GM18499 (cell line): Measurements from ENCODE around the gene AFAP1L2.
"Not testable (repeated sequence)": the region's sequence is repeated elsewhere in the genome, so short reads cannot be mapped to it uniquely, and the experiment has no call there.

ENCODE experiments used
- ATAC-seq: cut with Tn5 transposase; IDR thresholded peaks from one replicate; pipeline ENCODE4 v1.9.1; 2021; ENCODE audit warnings: moderate number of reproducible peaks; ENCODE audit not compliant: insufficient read depth, unreplicated experiment

Gene AFAP1L2

DNA sequence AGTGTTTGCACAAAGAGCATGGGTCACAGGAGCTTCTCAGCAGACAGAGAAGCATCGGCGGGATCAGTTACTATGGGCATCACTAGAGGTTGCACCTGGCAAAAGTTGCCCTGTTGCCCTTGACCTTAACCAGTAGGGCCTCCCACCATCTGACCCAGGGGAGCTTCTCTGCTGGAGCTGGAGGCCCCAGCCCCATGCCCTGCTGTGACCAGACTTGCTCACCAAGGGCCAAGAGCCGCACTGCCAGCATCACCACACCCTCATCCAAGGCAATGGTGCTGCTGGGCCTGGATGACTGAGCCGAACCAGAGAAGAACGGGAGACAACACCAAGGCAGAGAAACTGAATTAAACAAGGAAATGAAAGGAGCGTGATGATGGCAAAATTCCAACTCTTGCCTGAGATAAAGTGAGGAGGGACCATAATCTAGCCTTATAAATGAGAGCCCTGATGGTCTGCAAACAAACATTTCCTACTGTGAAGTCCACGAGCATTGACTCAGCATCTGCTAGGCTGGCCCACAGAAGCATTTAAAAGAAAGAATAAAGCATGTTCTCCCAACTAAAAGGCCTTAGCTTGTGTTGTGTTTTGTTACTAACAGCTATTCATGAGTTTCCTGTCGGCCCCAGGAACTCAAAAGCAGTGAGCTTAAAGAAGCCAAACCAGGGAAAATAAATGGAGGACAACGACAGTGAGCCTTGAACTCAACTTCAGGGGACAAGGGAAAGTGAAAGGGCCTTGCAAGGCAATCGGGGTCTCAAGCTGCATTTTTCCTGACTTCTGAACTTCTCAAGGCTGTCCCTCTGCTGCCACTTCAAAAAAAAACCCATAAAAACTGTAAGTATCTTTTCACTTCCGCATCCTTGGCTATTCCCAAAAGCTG is 60.4 kb downstream of the AFAP1L2 start:
- ATAC-seq = no peak

- ATAC-seq = no peak
These were observed 61.3 kb downstream of the AFAP1L2 start for GRCh38 chr10:114342976-114343375.

DNA sequence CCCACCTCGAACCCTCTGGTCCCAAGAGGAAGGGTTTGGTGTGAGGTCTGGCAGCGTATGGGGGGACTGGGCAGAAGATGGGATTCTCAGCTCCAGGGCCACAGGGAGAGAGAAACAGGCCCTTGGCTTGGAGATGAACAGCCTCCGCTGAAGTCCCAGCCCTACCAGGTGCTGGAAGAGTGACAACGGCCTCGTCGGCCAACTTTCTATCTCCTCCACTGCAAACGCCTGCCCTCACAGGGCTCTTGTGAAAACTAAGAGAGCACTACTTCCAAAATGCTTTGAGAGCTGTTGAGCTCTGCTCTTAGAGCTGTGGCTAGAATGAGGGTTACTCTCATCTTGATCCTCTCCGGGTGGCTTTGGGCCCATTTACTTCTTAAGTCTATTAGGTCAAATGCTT is 63.5 kb downstream of the AFAP1L2 start:
- no peak for ATAC-seq

DNA sequence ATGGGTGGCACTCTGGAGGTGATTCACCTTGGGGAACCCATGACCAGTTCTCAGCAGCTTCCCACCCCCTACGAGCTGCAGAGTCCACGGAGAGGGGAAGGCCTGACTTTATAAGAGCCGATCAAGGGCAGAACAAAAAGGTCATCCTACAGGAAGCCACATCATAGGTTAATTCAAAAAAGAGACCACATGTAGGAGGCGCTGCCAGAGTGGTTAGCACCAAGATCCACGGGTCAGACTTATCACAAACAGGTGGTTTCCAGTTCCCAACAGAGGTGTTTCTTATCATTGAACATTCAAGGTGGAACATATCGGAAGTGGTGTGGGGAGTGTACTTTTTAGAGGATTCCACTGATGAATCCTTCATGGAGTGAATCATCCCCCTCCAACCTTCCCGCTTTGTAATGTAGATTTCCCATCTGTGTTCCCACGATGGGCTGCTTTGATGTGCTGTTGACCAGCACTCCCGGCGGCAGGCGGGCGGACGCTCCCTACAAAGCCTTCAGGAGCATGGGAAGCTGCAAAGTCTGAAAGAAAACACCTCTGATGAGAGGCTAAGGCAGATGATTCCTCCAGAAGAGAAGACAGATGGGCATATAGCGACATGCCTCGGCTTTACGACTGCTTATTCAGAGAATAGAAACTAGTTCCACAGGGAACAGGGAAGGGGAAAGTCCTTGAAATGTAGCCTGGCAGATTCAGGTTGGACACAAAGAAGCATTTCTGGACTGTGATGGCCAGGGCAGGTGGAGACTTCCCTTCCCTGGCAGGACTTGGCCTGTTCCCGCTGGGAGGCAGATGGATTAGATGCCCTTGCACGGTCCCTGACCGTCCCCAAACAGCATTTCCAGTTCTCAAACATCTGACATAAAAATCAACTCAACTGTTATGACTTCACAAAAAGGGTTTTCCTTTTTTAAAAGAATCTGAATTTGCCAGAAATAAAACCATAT is 66.5 kb downstream of the AFAP1L2 start:
- ATAC-seq = no peak

DNA sequence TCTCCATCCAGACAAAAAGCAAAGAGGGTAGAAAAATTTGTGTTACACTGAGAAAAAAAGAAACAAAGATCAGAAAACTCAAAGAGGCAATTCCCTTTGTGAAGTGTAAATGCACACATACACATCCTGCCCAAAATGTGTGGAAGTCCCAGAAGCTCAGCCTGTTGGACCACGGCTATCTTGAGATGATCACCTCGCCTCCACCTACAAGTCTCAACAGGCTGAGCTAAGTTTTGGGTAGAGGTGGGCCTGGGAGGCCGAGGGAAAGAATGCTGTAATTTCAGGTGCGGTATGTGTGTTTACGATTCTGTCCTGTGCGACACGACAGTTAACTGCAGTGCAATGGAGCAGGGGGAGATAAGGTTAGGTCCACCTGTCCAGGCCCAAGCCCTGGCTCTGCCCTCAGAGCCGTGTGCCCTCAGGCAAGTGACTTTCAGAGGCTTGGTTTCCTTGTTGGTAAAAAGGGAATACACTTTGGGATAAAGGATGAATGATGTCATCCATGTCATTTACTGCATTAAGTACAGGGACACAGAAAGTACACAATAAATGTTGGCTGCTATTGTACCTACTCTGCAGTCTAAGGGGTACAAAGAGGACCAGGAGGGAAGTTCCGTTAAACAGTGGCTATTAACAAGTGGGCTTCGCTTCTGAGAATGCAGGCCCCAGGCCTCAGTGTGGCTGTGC is 67.3 kb downstream of the AFAP1L2 start:
- no peak for ATAC-seq

GRCh38 chr10:114335614-114336013 is 68.7 kb downstream of the AFAP1L2 start:
- no peak for ATAC-seq

- ATAC-seq = no peak
These were observed 70.0 kb downstream of the AFAP1L2 start for GRCh38 chr10:114334301-114334700.

DNA sequence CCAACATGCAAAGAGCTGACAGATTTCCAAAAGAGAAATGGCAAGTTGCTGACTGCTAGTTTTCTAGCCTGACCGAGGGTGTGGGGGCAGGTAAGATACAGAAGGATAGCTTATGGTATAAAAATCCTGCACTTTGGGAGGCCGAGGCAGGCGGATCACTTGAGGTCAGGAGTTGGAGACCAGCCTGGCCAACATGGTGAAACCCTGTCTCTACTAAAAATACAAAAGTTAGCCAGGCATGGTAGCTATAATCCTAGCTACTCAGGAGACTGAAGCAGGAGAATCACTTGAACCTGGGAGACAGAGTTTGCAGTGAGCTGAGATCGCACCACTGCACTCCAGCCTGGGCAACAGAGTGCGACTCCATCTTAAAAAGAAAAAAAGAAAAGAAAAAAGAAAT is 70.9 kb downstream of the AFAP1L2 start:
- ATAC-seq = not testable (repeated sequence)

- ATAC-seq = no peak
These were observed 71.8 kb downstream of the AFAP1L2 start for GRCh38 chr10:114332301-114333192.

DNA sequence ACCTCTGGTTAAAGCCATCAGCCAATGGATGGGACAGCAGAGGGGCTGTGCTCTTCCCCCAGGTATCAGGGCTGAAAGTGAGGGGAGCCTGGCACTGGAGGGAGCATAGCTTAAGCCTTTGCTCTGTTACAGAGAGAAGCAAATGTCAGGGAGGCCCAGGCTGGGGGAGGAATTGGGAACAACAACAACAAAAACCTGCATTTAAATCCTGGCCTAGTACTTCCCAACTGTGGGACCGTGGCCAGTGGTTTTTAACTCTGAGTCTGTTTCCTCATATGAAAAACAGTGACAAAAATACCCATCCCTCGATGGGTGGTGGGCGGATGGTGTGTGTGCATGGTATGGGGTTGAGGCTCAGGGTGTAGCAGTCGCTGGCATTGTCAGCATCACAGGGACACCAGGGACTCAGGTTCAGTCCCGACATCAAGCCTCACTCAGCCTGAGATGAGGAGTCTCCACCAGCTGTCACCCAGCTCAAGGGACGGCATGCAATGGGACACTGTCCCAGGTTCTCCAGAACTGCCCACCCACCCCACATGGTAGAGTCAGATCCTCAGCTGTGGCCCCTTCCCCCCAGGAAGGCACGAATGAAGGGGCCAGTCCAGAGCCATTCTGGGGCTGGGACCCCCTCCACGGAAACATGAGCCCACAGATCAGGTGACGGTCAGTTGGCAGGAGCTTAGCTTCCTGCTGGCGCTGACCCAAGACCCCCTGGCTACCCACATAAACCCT is 74.5 kb downstream of the AFAP1L2 start:
- no peak for ATAC-seq

DNA sequence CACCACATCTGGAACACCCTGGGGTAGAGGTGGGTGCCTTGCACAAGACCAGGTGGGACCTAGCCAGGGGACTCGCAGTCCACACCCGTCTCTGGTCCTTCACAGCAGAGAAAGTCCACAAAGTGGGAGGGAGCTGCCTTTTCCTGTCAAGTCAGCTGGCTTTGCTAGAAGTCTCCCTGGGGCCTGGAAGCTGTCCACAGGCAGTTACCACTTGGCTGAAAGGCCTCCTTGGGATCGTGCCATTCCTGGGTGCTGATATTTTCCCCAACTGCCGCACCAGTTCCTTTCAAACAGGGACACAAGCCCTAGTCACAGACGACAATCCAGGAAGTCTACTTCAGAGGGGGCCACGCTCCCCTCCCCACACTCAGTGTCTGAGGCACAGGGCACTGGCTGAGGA is 75.4 kb downstream of the AFAP1L2 start:
- ATAC-seq = no peak

- ATAC-seq = no peak
These were observed 75.9 kb downstream of the AFAP1L2 start for GRCh38 chr10:114328441-114328812.

DNA sequence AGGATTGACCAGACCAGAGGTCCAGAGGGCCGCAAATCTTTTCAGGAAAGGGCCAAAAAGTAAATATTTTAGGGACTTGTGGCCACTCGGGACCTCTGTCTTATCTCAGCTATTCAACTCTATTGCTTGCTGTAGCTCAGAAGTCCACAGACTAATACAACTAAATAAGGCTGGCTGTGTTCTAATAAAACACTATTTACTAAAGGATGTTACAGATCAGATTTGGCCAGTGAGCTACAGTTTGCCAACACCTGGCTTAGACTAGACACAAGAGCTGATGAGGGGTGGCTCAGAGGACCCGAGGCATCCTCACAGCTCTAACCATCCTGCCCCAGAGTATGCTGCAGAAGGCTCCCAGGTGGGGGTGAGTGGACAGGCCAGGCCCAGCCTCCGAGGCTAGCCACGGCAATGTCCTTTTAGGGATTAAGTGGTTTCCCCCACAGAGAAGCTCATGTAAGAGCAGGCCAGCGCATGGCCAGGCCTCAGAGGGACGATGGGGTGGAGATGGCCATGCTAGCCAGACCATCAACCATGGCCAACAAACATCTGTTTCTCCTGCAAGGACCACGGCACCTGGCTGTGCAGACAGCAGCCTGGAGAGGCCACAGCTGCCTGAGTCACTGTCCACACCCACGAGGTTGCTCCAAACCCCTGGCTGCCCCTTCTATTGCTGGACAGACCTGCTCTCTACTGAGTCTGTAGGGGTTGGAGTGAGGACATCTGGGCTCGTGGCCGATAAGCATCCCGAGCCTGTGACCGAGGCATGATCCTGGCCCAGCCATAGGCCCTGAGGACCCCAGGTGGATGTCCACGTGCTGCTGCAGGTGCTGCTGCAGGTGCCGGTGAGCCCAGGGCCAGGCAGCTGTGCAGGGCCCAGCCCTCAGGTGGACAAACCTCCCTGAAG is 76.5 kb downstream of the AFAP1L2 start:
- no peak for ATAC-seq

- ATAC-seq = no peak
These were observed 77.5 kb downstream of the AFAP1L2 start for GRCh38 chr10:114326795-114327194.

DNA sequence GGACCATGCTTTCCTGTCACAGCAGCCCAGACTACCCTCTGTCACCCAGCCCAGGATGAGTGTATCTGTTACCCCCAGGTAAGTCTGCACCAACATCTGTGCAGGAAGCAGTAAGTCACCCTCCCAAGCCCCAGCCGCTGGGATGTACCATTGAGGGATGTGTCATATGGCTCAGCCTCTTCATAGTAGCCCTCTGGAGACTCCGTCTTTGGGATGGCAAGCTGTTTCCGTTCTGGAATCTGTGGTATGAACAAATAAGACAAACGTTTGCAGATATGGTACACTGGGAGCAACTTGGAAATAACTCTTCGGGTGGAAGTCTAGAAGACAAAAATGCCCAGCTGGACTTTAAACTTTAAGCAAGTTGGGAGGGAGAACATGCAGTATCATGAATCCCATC is 81.3 kb downstream of the AFAP1L2 start:
- ATAC-seq = no peak

DNA sequence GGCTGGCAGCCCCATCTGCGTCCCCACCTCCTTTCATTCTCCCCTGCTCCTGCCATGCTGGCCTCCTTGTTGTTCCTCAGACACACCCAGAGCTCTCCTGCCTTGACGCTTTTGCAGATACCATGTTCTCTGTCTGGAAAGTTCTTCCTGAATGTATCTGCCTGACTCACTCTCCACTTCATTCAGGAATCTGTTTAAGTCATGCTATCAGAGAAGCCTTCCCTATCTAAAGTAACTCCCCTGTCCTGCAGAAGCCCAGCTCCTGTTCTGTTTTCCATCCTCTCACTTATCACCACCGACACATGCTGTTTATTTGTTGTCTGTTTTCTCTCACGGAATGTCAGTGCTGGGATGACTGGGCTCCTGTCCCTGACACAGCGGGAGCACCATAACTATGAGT is 82.0 kb downstream of the AFAP1L2 start:
- ATAC-seq = no peak

DNA sequence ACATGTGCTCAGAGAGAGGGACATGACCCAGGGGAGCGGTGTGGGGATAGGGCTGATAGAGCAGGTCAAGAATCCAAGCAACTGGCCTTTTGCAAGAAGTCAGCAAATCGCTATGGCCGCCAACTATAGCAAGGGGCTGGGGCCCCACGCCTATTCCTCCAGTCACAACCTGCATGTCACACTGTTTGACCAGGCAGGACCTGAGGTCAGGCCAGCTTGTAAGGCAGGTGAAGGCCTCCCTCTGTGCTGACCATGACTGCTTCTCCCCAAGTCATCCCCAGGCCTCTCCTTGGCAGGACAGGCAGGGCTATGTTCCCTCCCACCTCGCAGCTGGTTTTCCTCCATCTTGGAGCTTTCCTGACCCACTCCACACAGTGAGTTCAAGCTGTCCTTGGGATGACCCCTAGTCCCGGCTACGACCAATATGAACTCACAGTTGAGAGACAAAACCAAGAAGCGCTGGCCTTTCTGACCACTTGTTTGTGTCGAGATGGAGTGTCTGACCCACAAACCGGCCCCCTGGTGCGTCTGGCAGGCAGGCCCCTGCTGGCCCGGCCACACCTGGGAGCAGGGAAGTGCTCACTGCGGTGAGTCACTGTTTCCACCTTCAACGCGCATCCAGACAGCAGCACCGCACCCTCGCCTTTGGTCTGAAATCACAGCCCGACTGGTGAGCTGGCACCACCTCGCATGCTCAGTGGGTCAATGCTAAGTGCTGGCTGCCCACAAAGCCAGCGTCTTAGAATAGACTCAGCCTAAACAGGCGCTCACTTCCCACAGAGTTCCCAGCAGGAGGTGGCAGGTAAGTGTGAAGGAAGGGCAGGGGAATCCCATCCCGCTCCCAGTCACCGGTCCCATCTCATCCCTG is 83.8 kb downstream of the AFAP1L2 start:
- no peak for ATAC-seq
